ENCODE data around the gene RACGAP1. TPM values are rescaled to one million over a fixed set of nuclear protein-coding genes. Genes with fewer than 3 reads are reported as not detected.

The RACGAP1 gene, protein sequence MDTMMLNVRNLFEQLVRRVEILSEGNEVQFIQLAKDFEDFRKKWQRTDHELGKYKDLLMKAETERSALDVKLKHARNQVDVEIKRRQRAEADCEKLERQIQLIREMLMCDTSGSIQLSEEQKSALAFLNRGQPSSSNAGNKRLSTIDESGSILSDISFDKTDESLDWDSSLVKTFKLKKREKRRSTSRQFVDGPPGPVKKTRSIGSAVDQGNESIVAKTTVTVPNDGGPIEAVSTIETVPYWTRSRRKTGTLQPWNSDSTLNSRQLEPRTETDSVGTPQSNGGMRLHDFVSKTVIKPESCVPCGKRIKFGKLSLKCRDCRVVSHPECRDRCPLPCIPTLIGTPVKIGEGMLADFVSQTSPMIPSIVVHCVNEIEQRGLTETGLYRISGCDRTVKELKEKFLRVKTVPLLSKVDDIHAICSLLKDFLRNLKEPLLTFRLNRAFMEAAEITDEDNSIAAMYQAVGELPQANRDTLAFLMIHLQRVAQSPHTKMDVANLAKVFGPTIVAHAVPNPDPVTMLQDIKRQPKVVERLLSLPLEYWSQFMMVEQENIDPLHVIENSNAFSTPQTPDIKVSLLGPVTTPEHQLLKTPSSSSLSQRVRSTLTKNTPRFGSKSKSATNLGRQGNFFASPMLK
- total RNA-seq, result 1 to 10 TPM; 2.8 to 5.4 (median 4.2) TPM
- long read RNA-seq, result 0 reads

DNA sequence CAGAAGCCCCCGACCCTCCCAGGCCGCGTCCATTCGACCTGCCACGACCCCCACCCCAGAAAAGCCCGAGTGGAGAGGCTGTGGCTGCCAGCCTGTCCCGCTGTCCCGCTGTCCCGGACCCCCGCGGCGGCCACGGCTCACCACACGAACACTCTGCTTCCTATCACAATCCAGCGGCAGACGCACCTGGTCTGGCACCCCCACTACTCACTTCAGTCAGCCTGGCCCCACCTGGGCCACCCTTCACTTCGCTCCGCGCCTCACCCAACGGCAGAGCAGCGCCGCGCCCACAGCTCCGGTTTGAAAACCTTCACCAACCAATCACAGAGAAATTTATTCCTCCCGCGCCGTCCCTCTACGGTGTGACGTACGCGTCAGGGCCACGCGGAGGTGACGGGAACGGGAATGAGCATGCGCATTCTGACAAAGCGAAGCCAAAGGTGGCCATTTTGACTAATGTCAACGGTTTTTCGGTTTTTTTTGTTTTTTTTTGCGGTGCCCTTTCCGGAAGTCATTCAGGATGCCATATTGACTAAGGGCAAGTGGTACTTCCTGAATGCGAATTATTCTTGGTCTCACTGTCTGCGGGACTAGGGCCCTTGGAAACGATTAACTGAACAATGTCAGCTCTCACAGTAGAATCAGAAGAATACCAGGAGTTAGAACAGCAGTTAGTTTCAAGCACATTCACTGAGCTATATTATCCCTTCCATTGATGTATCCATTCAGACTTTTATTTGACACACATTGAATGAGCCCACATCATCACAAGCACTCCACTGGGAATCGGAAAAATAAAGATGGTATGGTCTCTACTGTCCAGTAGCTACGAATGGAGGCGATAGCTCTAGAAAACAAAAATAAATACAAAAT lies at the start of gene RACGAP1:
Gene RACGAP1, minus strand, starts transcription at position 308 of the 873 bp plus-strand sequence. CDS start 8,779 bp downstream, outside the sequence.
- Histone ChIP-seq H3K27me3 (no peaks in the 10 kb centered on the region), H3K4me1 (peaks cover 0 to 6% (median 0%) of the 10 kb centered on the region in 4 donors), H3K4me3 (peak within 1 kb of the TSS; percentile 55 to 79 (median 68)), H3K9me3 (no peaks in the 10 kb centered on the region), H3K27ac (peak within 1 kb of the TSS in 2 of 3 donors; percentile 25 to 39), H3K36me3 (no peaks in the 10 kb centered on the region)
- no peak for TF ChIP-seq POLR2A (IDR thresholded peaks at IDR 0.05)
- TF ChIP-seq, protein P1, sequence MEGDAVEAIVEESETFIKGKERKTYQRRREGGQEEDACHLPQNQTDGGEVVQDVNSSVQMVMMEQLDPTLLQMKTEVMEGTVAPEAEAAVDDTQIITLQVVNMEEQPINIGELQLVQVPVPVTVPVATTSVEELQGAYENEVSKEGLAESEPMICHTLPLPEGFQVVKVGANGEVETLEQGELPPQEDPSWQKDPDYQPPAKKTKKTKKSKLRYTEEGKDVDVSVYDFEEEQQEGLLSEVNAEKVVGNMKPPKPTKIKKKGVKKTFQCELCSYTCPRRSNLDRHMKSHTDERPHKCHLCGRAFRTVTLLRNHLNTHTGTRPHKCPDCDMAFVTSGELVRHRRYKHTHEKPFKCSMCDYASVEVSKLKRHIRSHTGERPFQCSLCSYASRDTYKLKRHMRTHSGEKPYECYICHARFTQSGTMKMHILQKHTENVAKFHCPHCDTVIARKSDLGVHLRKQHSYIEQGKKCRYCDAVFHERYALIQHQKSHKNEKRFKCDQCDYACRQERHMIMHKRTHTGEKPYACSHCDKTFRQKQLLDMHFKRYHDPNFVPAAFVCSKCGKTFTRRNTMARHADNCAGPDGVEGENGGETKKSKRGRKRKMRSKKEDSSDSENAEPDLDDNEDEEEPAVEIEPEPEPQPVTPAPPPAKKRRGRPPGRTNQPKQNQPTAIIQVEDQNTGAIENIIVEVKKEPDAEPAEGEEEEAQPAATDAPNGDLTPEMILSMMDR (IDR thresholded peaks at IDR 0.05), result no peak
- peak; percentile 98 to 99 (median 99) for ATAC-seq
- 6% methylated on average over 28 of the region's 47 CpGs for WGBS (ENCODE audit: insufficient coverage, low coverage, low lambda C conversion rate, missing lambda C conversion rate)
- DNase-seq, result peak; percentile 94 to 96 (median 96)
- intact Hi-C loops (cut with DNase I), result no loop called here

DNA sequence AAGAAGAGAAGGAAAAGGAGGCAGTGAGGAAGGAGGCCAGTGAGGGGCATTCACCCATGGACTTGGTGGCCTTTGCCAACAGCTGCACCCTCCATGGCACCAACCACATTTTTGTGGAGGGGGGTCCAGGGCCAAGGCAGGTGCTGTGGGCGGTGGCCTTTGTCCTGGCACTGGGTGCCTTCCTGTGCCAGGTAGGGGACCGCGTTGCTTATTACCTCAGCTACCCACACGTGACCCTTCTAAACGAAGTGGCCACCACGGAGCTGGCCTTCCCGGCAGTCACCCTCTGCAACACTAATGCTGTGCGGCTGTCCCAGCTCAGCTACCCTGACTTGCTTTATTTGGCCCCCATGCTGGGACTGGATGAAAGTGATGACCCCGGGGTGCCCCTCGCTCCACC lies 48.4 kb upstream of the RACGAP1 start:
- H3K9me3 ChIP-seq, result no peaks in the 10 kb centered on the region
- H3K27ac ChIP-seq, result no peak overlapping the region
- ATAC-seq (no peak), DNase-seq (peak in 1 of 3 donors; percentile 44)
- H3K27me3 ChIP-seq, result no peaks in the 10 kb centered on the region
- intact Hi-C loops (cut with DNase I), result loop anchor here (5.0 to 10.0 kb wide), 3 partner anchors 101 to 106 kb away; partner anchors contain the start of gene AQP6 (in 1 of the 2)
- no peaks in the 10 kb centered on the region for H3K36me3 ChIP-seq
- 20% methylated on average over 1 of the region's 10 CpGs for WGBS (ENCODE audit: insufficient coverage, low coverage, low lambda C conversion rate, missing lambda C conversion rate)
- peaks cover 0 to 7% (median 0%) of the 10 kb centered on the region in 4 donors for H3K4me1 ChIP-seq
- H3K4me3 ChIP-seq, result no peak overlapping the region
- TF ChIP-seq, protein P1 (IDR thresholded peaks at IDR 0.05), result no peak
- TF ChIP-seq POLR2A (IDR thresholded peaks at IDR 0.05), result no peak

DNA sequence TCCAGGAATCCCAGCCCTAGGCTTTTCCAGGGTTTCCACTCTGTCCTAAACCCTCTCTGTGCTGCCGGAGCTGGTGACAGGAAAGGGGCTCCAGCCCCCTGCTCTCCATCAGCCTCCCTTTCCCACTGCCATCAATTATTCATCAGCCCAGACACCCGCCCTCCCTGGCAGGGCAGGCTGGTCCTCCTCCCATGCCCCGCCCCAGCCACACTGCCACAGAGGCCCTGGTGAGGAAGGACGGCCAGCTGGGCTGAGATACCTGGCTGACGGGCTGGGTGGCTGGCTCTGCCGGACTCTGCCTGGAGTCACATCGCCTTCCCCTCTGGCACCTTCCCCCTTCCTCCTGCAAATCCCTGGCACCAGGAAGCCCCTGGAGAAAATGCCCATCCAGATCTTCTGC lies 47.9 kb upstream of the RACGAP1 start:
- no peak for ATAC-seq
- intact Hi-C loops (cut with DNase I), result loop anchor here (5.0 to 10.0 kb wide), 3 partner anchors 101 to 106 kb away; partner anchors contain the start of gene AQP6 (in 1 of the 2)
- no peak overlapping the region for H3K27ac ChIP-seq
- no CpG with 5 or more reads among the region's 7 CpGs for WGBS (ENCODE audit: insufficient coverage, low coverage, low lambda C conversion rate, missing lambda C conversion rate)
- no peaks in the 10 kb centered on the region for H3K36me3 ChIP-seq
- no peaks in the 10 kb centered on the region for H3K9me3 ChIP-seq
- peak in 1 of 3 donors; percentile 51 for DNase-seq
- H3K4me3 ChIP-seq, result no peak overlapping the region
- peaks cover 0 to 7% (median 0%) of the 10 kb centered on the region in 4 donors for H3K4me1 ChIP-seq
- no peak for TF ChIP-seq POLR2A (IDR thresholded peaks at IDR 0.05)
- TF ChIP-seq, protein P1 (IDR thresholded peaks at IDR 0.05), result no peak
- no peaks in the 10 kb centered on the region for H3K27me3 ChIP-seq
